GM23338 (cell line): ENCODE results near the gene ELL2. TPM values are rescaled to one million over a fixed set of nuclear protein-coding genes. Genes with fewer than 3 reads are reported as not detected.

ENCODE experiments used
- ATAC-seq: fragments of 200-7000 bp; cut with Tn5 transposase; 3 replicates; pipeline ENCODE4 v1.9.1; 2020
- DNase-seq: peaks from one replicate; pipeline ENCODE4 v3.0.0-alpha.2; 2015; ENCODE audit warnings: low spot score
- H2AFZ ChIP-seq: fragments of 200-600 bp; sonication (generic); 2 replicates; pipeline ENCODE4 v1.8.0; 2016; ENCODE audit warnings: antibody characterized with exemption, mild to moderate bottlenecking, moderate library complexity
- H3F3A ChIP-seq: fragments of 200-600 bp; sonication (generic); replicated peaks from 2 replicates; pipeline ENCODE4 v1.8.0; 2017; ENCODE audit warnings: antibody characterized with exemption, mixed run types, low read depth
- H3K27ac ChIP-seq: fragments of 200-600 bp; sonication (generic); 2 replicates; pipeline ENCODE4 v1.6.1; 2016; ENCODE audit warnings: low read depth
- H3K27me3 ChIP-seq: fragments of 200-600 bp; sonication (generic); 2 replicates; pipeline ENCODE4 v1.8.0; 2016; ENCODE audit warnings: mild to moderate bottlenecking, mixed run types, moderate library complexity; ENCODE audit not compliant: insufficient read depth
- H3K36me3 ChIP-seq: fragments of 200-600 bp; sonication (generic); 2 replicates; pipeline ENCODE4 v1.8.0; 2016; ENCODE audit warnings: mild to moderate bottlenecking; ENCODE audit not compliant: insufficient read depth
- H3K4me1 ChIP-seq: fragments of 200-600 bp; sonication (generic); 2 replicates; pipeline ENCODE4 v1.8.0; 2016; ENCODE audit warnings: mild to moderate bottlenecking, moderate library complexity; ENCODE audit not compliant: insufficient read depth
- H3K4me2 ChIP-seq: fragments of 200-600 bp; sonication (generic); 2 replicates; pipeline ENCODE4 v1.7.1; 2017; ENCODE audit warnings: mixed run types
- H3K4me3 ChIP-seq: fragments of 200-600 bp; sonication (generic); 2 replicates; pipeline ENCODE4 v1.6.1; 2016; ENCODE audit warnings: mixed run types
- H3K79me2 ChIP-seq: fragments of 200-600 bp; sonication (generic); replicated peaks from 2 replicates; pipeline ENCODE4 v1.8.0; 2017; ENCODE audit warnings: mild to moderate bottlenecking; ENCODE audit not compliant: insufficient read depth
- H3K9me2 ChIP-seq: fragments of 200-600 bp; sonication (generic); 2 replicates; pipeline ENCODE4 v1.8.0; 2017; ENCODE audit not compliant: insufficient read depth
- H4K20me1 ChIP-seq: fragments of 200-600 bp; sonication (generic); replicated peaks from 2 replicates; pipeline ENCODE4 v1.8.0; 2017; ENCODE audit warnings: mild to moderate bottlenecking; ENCODE audit not compliant: insufficient read depth
- H3K27ac Mint-ChIP-seq: 2 replicates; pipeline ENCODE4 v1.8.0; 2020; ENCODE audit warnings: inconsistent platforms, mild to moderate bottlenecking, moderate library complexity, mixed read lengths
- H3K27me3 Mint-ChIP-seq: 3 replicates; pipeline ENCODE4 v1.8.0; 2022; ENCODE audit warnings: low read depth, mild to moderate bottlenecking, moderate library complexity, mixed read lengths, inconsistent platforms; ENCODE audit not compliant: insufficient read depth, poor library complexity
- H3K36me3 Mint-ChIP-seq: 3 replicates; pipeline ENCODE4 v1.8.0; 2021; ENCODE audit warnings: low read depth, mild to moderate bottlenecking, inconsistent platforms, moderate library complexity, mixed read lengths
- H3K4me1 Mint-ChIP-seq: 3 replicates; pipeline ENCODE4 v1.8.0; 2020; ENCODE audit warnings: mild to moderate bottlenecking, inconsistent platforms, mixed read lengths
- H3K4me3 Mint-ChIP-seq: 3 replicates; pipeline ENCODE4 v1.8.0; 2021; ENCODE audit warnings: moderate library complexity, mild to moderate bottlenecking, inconsistent platforms, mixed read lengths
- H3K9me3 Mint-ChIP-seq: 3 replicates; pipeline ENCODE4 v1.8.0; 2020; ENCODE audit warnings: moderate library complexity, mild to moderate bottlenecking, inconsistent platforms, mixed read lengths
- CREB1 ChIP-seq: fragments of 250-450 bp; sonication (Bioruptor Pico); IDR thresholded peaks from 2 replicates; pipeline ENCODE4 v1.5.0; 2020; ENCODE audit warnings: low read depth, mild to moderate bottlenecking, moderate library complexity
- EZH2 ChIP-seq: fragments of 200-600 bp; sonication (generic); IDR thresholded peaks from one replicate; pipeline ENCODE4 v1.8.0; 2017; ENCODE audit warnings: antibody characterized with exemption, mild to moderate bottlenecking, low read depth; ENCODE audit not compliant: unreplicated experiment
- EZH2phosphoT487 ChIP-seq: fragments of 200-600 bp; sonication (generic); IDR thresholded peaks from one replicate; pipeline ENCODE4 v1.8.1; 2018; ENCODE audit warnings: antibody characterized with exemption; ENCODE audit not compliant: unreplicated experiment
- NANOG ChIP-seq: IDR thresholded peaks from 2 replicates; pipeline ENCODE4 v1.6.1; 2016; ENCODE audit warnings: antibody characterized with exemption, borderline replicate concordance
- POLR2AphosphoS5 ChIP-seq: IDR thresholded peaks from 2 replicates; pipeline ENCODE4 v1.6.1; 2016; ENCODE audit warnings: antibody characterized with exemption, low read depth
- REST ChIP-seq: IDR thresholded peaks from one replicate; pipeline ENCODE4 v1.6.1; 2018; ENCODE audit warnings: antibody characterized with exemption; ENCODE audit not compliant: unreplicated experiment
- STAT1 ChIP-seq: IDR thresholded peaks from one replicate; pipeline ENCODE4 v1.6.1; 2016; ENCODE audit warnings: antibody characterized with exemption; ENCODE audit not compliant: unreplicated experiment
- ZNF114 ChIP-seq: fragments of 250-450 bp; sonication (Bioruptor Pico); IDR thresholded peaks from 2 replicates; pipeline ENCODE4 v1.5.0; 2020; ENCODE audit warnings: mild to moderate bottlenecking, moderate library complexity
- ZNF331 ChIP-seq: fragments of 250-450 bp; sonication (Bioruptor Pico); IDR thresholded peaks from 2 replicates; pipeline ENCODE4 v1.5.0; 2020; ENCODE audit warnings: low read depth, mild to moderate bottlenecking, moderate library complexity
- ZNF462 ChIP-seq: fragments of 250-450 bp; sonication (Bioruptor Pico); IDR thresholded peaks from 2 replicates; pipeline ENCODE4 v1.5.0; 2020; ENCODE audit warnings: mild to moderate bottlenecking, moderate library complexity
- polyA plus RNA-seq: library from polyadenylated mRNA; unstranded; fragments of >200 nt; fragmentation: Nextera tagmentation; extraction: Ambion mirVana; gene quantifications from 2 replicates; pipeline ENCODE4 v1.2.1, GENCODE V29; 2016
- total RNA-seq: library from RNA; depleted of rRNA; stranded (reverse); fragments of >200 nt; shearing (Covaris generic); gene quantifications from 2 replicates; pipeline ENCODE4 v1.2.3, GENCODE V29; 2014
- TF ChIP-seq, protein P1 (sequence below), 2 experiments: fragments of 200-600 bp in 1 of 2; sonication (generic) in 1 of 2; conservative IDR thresholded peaks; 2 replicates each; pipeline versions ENCODE4 v1.5.1 to v1.6.1; 2016 to 2017; ENCODE audit warnings: antibody characterized with exemption in 2 of 2, low read depth in 2 of 2, mild to moderate bottlenecking in 2 of 2, moderate library complexity in 1 of 2
- TF ChIP-seq, protein P2 (sequence below): IDR thresholded peaks from 2 replicates; pipeline ENCODE4 v1.6.1; 2016; ENCODE audit warnings: antibody characterized with exemption

ELL2 gene
- total and polyA plus RNA-seq, 2 experiments from 2014 or later = 7.4 to 32.6 TPM

DNA sequence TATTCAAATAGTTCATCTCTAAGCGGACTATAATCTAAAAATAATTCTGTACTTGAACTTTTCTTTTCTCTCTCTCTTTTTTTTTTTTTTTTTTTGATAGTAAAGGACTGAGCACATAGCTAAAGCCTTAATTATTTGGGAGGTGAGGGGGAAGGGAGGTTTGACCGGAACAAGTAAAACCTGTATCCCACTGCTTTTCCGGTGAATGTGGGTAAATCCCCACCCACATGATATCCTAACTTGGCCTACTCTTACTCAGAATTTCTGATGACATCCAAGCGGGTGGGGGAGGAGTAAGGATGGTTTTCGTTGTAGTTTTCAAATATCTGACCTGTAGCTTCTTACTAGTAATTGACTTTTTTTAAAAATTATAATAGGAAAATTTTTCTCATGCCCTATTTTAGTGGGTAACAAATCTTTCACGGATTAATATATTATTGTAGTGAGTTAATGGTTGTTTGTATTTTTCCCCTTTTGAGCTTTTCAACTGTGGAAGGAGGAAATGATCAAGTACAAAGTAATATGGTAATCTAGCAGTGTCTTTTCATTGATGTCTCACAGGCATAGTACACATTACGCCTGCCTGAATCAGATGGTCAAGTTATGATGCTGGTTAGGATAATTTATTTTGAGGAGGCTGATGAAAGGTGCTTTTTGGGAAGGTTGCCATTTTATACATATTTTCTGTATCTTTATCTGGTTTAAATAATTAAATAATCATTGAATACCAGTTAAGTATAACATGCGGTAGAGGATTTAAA, 2.2 kb upstream of the ELL2 start:
- Histone ChIP-seq H3K9me2 (no peaks in the 10 kb centered on the region), H2AFZ (no peak overlapping the region), H3K4me2 (peak overlapping the region; percentile 43), H3K4me1 (peaks cover 24% of the 10 kb centered on the region), H3K4me3 (no peak overlapping the region), H3K27me3 (peaks cover 13% of the 10 kb centered on the region), H3F3A (no peaks in the 10 kb centered on the region), H3K79me2 (0 out of 2 replicates have a peak, but pooled peaks cover 6% of the 10 kb centered on the region), H3K27ac (no peak overlapping the region), H4K20me1 (0 out of 2 replicates have a peak, but pooled peaks cover under 1% of the 10 kb centered on the region), H3K36me3 (no peaks in the 10 kb centered on the region)
- Mint-ChIP-seq H3K4me3 (peak overlapping the region; percentile 45; the same call in 2 of the 3 replicates), H3K27ac (no peak overlapping the region), H3K36me3 (no peaks in the 10 kb centered on the region), H3K9me3 (peaks cover 3% of the 10 kb centered on the region; the same call in 2 of the 3 replicates), H3K4me1 (peaks cover 44% of the 10 kb centered on the region), H3K27me3 (peaks cover 20% of the 10 kb centered on the region)
- ATAC-seq = no peak
- peak; percentile 62 for DNase-seq
- no peak for TF ChIP-seq NANOG
- no peak for TF ChIP-seq ZNF114 (CRISPR knock-in tag)
- TF ChIP-seq EZH2phosphoT487 = no peak
- no peak for TF ChIP-seq ZNF331 (CRISPR knock-in tag)
- no peak for TF ChIP-seq EZH2
- TF ChIP-seq ZNF462 (CRISPR knock-in tag) = no peak
- no peak for TF ChIP-seq CREB1 (CRISPR knock-in tag)
- TF ChIP-seq STAT1 = no peak
- TF ChIP-seq, protein P1, sequence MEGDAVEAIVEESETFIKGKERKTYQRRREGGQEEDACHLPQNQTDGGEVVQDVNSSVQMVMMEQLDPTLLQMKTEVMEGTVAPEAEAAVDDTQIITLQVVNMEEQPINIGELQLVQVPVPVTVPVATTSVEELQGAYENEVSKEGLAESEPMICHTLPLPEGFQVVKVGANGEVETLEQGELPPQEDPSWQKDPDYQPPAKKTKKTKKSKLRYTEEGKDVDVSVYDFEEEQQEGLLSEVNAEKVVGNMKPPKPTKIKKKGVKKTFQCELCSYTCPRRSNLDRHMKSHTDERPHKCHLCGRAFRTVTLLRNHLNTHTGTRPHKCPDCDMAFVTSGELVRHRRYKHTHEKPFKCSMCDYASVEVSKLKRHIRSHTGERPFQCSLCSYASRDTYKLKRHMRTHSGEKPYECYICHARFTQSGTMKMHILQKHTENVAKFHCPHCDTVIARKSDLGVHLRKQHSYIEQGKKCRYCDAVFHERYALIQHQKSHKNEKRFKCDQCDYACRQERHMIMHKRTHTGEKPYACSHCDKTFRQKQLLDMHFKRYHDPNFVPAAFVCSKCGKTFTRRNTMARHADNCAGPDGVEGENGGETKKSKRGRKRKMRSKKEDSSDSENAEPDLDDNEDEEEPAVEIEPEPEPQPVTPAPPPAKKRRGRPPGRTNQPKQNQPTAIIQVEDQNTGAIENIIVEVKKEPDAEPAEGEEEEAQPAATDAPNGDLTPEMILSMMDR (conservative IDR thresholded peaks at IDR 0.05; ENCODE audit: low read depth in 2 of 2) = no peak
- TF ChIP-seq POLR2AphosphoS5 = no peak
- no peak for TF ChIP-seq REST
- TF ChIP-seq, protein P2, sequence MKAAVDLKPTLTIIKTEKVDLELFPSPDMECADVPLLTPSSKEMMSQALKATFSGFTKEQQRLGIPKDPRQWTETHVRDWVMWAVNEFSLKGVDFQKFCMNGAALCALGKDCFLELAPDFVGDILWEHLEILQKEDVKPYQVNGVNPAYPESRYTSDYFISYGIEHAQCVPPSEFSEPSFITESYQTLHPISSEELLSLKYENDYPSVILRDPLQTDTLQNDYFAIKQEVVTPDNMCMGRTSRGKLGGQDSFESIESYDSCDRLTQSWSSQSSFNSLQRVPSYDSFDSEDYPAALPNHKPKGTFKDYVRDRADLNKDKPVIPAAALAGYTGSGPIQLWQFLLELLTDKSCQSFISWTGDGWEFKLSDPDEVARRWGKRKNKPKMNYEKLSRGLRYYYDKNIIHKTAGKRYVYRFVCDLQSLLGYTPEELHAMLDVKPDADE = no peak
